ENCODE measurements around the gene MANF.

- TF ChIP-seq, protein P1, sequence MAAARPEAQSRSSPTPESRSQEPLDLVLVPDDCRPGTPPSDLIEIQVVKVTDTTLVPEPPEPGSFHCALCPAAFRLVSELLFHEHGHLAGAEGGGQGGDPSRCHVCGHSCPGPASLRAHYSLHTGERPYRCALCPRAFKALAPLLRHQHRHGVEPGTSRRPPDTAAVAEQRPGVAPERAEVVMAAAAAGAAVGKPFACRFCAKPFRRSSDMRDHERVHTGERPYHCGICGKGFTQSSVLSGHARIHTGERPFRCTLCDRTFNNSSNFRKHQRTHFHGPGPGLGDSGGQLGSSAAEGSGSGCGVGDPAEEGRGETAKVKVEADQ (CRISPR knock-in tag; IDR thresholded peaks at IDR 0.05; ENCODE audit: borderline replicate concordance), result no peak
- TF ChIP-seq ZSCAN9 (CRISPR knock-in tag; IDR thresholded peaks at IDR 0.05; ENCODE audit: borderline replicate concordance), result no peak
- TF ChIP-seq HNRNPK (IDR thresholded peaks at IDR 0.05; ENCODE audit: low read depth, low read length, poor library complexity, severe bottlenecking), result no peak
- TF ChIP-seq CBFB (CRISPR knock-in tag; IDR thresholded peaks at IDR 0.05), result no peak
- TF ChIP-seq KLF6 (CRISPR knock-in tag; IDR thresholded peaks at IDR 0.05), result no peak
- TF ChIP-seq CAMTA2 (CRISPR knock-in tag; IDR thresholded peaks at IDR 0.05; ENCODE audit: borderline replicate concordance), result no peak
- no peak for TF ChIP-seq ZSCAN29 (CRISPR knock-in tag; conservative IDR thresholded peaks at IDR 0.05)
- no peak for TF ChIP-seq SRY (CRISPR knock-in tag; IDR thresholded peaks at IDR 0.05)
- no peak for TF ChIP-seq DPF2 (CRISPR knock-in tag; IDR thresholded peaks at IDR 0.05; ENCODE audit: borderline replicate concordance, low read depth)
- TF ChIP-seq, protein P2, sequence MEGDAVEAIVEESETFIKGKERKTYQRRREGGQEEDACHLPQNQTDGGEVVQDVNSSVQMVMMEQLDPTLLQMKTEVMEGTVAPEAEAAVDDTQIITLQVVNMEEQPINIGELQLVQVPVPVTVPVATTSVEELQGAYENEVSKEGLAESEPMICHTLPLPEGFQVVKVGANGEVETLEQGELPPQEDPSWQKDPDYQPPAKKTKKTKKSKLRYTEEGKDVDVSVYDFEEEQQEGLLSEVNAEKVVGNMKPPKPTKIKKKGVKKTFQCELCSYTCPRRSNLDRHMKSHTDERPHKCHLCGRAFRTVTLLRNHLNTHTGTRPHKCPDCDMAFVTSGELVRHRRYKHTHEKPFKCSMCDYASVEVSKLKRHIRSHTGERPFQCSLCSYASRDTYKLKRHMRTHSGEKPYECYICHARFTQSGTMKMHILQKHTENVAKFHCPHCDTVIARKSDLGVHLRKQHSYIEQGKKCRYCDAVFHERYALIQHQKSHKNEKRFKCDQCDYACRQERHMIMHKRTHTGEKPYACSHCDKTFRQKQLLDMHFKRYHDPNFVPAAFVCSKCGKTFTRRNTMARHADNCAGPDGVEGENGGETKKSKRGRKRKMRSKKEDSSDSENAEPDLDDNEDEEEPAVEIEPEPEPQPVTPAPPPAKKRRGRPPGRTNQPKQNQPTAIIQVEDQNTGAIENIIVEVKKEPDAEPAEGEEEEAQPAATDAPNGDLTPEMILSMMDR (CRISPR knock-in tag; IDR thresholded peaks at IDR 0.05), result no peak
- no peak for TF ChIP-seq ZBTB7B (CRISPR knock-in tag; IDR thresholded peaks at IDR 0.05)
- TF ChIP-seq PRMT3 (CRISPR knock-in tag; IDR thresholded peaks at IDR 0.05; ENCODE audit: borderline replicate concordance, low read depth), result no peak
- no peak for TF ChIP-seq EZH2 (conservative IDR thresholded peaks at IDR 0.05; ENCODE audit: low read depth, low read length)
These were observed 37.1 kb downstream of the MANF start for GRCh38 chr3:51422211-51422610.

All from HepG2 (cell line).